K562 (cell line): ENCODE measurements around the gene ZNF335. TPM values are rescaled to one million over a fixed set of nuclear protein-coding genes. Genes with fewer than 3 reads are reported as not detected.

ENCODE experiments used
- ATAC-seq: fragments of 200-7000 bp; cut with Tn5 transposase; 3 replicates; pipeline ENCODE4 v1.9.1; 2020; ENCODE audit warnings: moderate library complexity
- BruUV-seq: library from RNA; stranded (reverse); fragments of 400-500 nt; replicated peaks from 2 replicates; lab custom pipeline; 2021; lab: Mats Ljungman, UMichigan
- CTCF ChIA-PET: fragments of 300-600 bp; formaldehyde crosslinking; extraction: SDS; loops from one replicate; lab custom pipeline; 2021; ENCODE audit warnings: low intra/inter-chr PET ratio; lab: Yijun Ruan, JAX
- POLR2A ChIA-PET: fragments of 300-600, 350-650 bp; sonication (Branson Sonifier 250); formaldehyde crosslinking; extraction: SDS; loops from one replicate; lab custom pipeline; 2021; ENCODE audit warnings: antibody characterized with exemption, inconsistent platforms; lab: Yijun Ruan, JAX
- DNase-seq, 4 experiments: peaks; one replicate each; pipeline versions ENCODE4 v3.0.0 to v3.0.0-alpha.2; 2011 to 2018; ENCODE audit warnings: low spot score in 3 of 4, mixed read lengths in 3 of 4; ENCODE audit errors: extremely low read depth in 1 of 4
- FAIRE-seq: peaks from 2 replicates; lab custom pipeline; 2011; peaks lifted over from hg19 to GRCh38; lab: Jason Lieb, UNC
- H2AFZ ChIP-seq: 2 replicates; pipeline ENCODE4 v1.6.0; 2011; ENCODE audit warnings: low read depth, low read length, control low read depth, inconsistent platforms
- H3K27ac ChIP-seq: fragments of 200-600 bp; 3 replicates; pipeline ENCODE4 v1.8.0; 2011; ENCODE audit warnings: low read depth, mild to moderate bottlenecking, control low read depth, inconsistent platforms, low read length, moderate library complexity, mixed read lengths; ENCODE audit errors: extremely low read depth
- H3K27me3 ChIP-seq, 2 experiments: fragments of 300-600 bp in 1 of 2; 2 replicates in 1 of 2; 3 replicates in 1 of 2; pipeline versions ENCODE4 v1.6.0 to v1.8.0; 2011; ENCODE audit warnings: inconsistent platforms in 2 of 2, low read length in 2 of 2, mild to moderate bottlenecking in 1 of 2, mixed read lengths in 1 of 2, moderate library complexity in 1 of 2; ENCODE audit not compliant: control insufficient read depth in 2 of 2, insufficient read depth in 2 of 2
- H3K36me3 ChIP-seq: fragments of 300-600 bp; 3 replicates; pipeline ENCODE4 v1.8.0; 2011; ENCODE audit warnings: mild to moderate bottlenecking, low read length, inconsistent platforms; ENCODE audit not compliant: control insufficient read depth, insufficient read depth
- H3K4me1 ChIP-seq, 2 experiments: fragments of 200-600 bp in 1 of 2; replicated peaks in 1 of 2; 2 replicates in 1 of 2; 3 replicates in 1 of 2; pipeline versions ENCODE4 v1.5.1 to v1.8.0; 2011; ENCODE audit warnings: inconsistent platforms in 2 of 2, low read length in 2 of 2, mild to moderate bottlenecking in 1 of 2, mixed read lengths in 1 of 2, moderate library complexity in 1 of 2; ENCODE audit not compliant: control insufficient read depth in 2 of 2, insufficient read depth in 2 of 2
- H3K4me2 ChIP-seq: 2 replicates; pipeline ENCODE4 v1.6.1; 2011; ENCODE audit warnings: low read length, control low read depth, inconsistent platforms, mixed read lengths; ENCODE audit not compliant: insufficient read depth
- H3K4me3 ChIP-seq: fragments of 200-600 bp; sonication (generic), shearing (Covaris generic); 2 replicates; pipeline ENCODE4 v1.5.1; 2016; ENCODE audit warnings: control low read depth, inconsistent platforms
- H3K79me2 ChIP-seq: fragments of 200-600 bp; 3 replicates; pipeline ENCODE4 v1.8.0; 2011; ENCODE audit warnings: low read length, inconsistent platforms; ENCODE audit not compliant: control insufficient read depth, insufficient read depth
- H3K9ac ChIP-seq, 2 experiments: 2 replicates each; pipeline versions ENCODE4 v1.6.0 to v1.6.1; 2011; ENCODE audit warnings: low read depth in 2 of 2, low read length in 2 of 2, control low read depth in 1 of 2, inconsistent platforms in 1 of 2, mild to moderate bottlenecking in 1 of 2, mixed read lengths in 1 of 2; ENCODE audit not compliant: insufficient read depth in 1 of 2
- H3K9me1 ChIP-seq: one replicate; pipeline ENCODE4 v1.6.0; 2011; ENCODE audit warnings: inconsistent platforms, mild to moderate bottlenecking, low read length, moderate library complexity; ENCODE audit not compliant: control insufficient read depth, insufficient read depth
- H3K9me3 ChIP-seq: replicated peaks from 2 replicates; pipeline ENCODE4 v1.5.1; 2011; ENCODE audit warnings: low read depth, low read length, inconsistent platforms; ENCODE audit not compliant: control insufficient read depth, insufficient read depth
- H4K20me1 ChIP-seq: replicated peaks from 2 replicates; pipeline ENCODE4 v1.6.1; 2011; ENCODE audit warnings: low read length, inconsistent platforms, mixed read lengths; ENCODE audit not compliant: control insufficient read depth, insufficient read depth
- EGR1 ChIP-seq: fragments of 450-650 bp; conservative IDR thresholded peaks from 2 replicates; pipeline ENCODE4 v1.6.1; 2017; ENCODE audit warnings: mild to moderate bottlenecking
- HSF4 ChIP-seq: fragments of 250-450 bp; sonication (Bioruptor Pico); IDR thresholded peaks from 2 replicates; pipeline ENCODE4 v2.1.2; 2022; ENCODE audit warnings: mild to moderate bottlenecking, moderate library complexity, borderline replicate concordance
- MTA1 ChIP-seq: fragments of 450-650 bp; IDR thresholded peaks from 2 replicates; pipeline ENCODE4 v1.6.1; 2017; ENCODE audit warnings: borderline replicate concordance
- NFXL1 ChIP-seq: fragments of 450-650 bp; formaldehyde crosslinking; IDR thresholded peaks from 2 replicates; pipeline ENCODE4 v1.4.0; 2021; ENCODE audit warnings: mild to moderate bottlenecking
- POLR2AphosphoS5 ChIP-seq: IDR thresholded peaks from 2 replicates; pipeline ENCODE4 v1.6.1; 2011; ENCODE audit warnings: mild to moderate bottlenecking, low read depth, low read length, moderate library complexity; ENCODE audit not compliant: control insufficient read depth, insufficient read depth
- POLR2G ChIP-seq: fragments of 200-400 bp; formaldehyde crosslinking; IDR thresholded peaks from 2 replicates; pipeline ENCODE4 v1.6.1; 2017; ENCODE audit warnings: low read depth, mild to moderate bottlenecking, antibody characterized with exemption, low read length, moderate library complexity
- RBFOX2 ChIP-seq: fragments of 200-400 bp; formaldehyde crosslinking; IDR thresholded peaks from 2 replicates; pipeline ENCODE4 v1.6.1; 2017; ENCODE audit warnings: low read depth, mild to moderate bottlenecking, low read length, moderate library complexity
- RBM15 ChIP-seq: fragments of 200-400 bp; formaldehyde crosslinking; IDR thresholded peaks from 2 replicates; pipeline ENCODE4 v1.6.1; 2018; ENCODE audit warnings: mild to moderate bottlenecking, low read length, moderate library complexity; ENCODE audit not compliant: insufficient read depth
- RBM22 ChIP-seq: fragments of 200-400 bp; formaldehyde crosslinking; IDR thresholded peaks from 2 replicates; pipeline ENCODE4 v1.6.1; 2018; ENCODE audit warnings: low read length, low read depth; ENCODE audit not compliant: poor library complexity, severe bottlenecking
- ZKSCAN1 ChIP-seq: fragments of 150-350 bp; IDR thresholded peaks from 2 replicates; pipeline ENCODE4 v1.6.1; 2016; ENCODE audit warnings: low read depth, low read length
- ZNF316 ChIP-seq: fragments of 450-650 bp; IDR thresholded peaks from 2 replicates; pipeline ENCODE4 v1.6.1; 2016
- WGBS: fragments of 100-300 bp; shearing (Covaris generic); methylation state at CpG from one replicate; pipeline ENCODE4 v1.1.6; 2016; ENCODE audit warnings: low coverage, mixed read lengths; ENCODE audit not compliant: insufficient coverage; ENCODE audit errors: missing lambda C conversion rate; 5-methylcytosine and 5-hydroxymethylcytosine counted together
- in situ Hi-C: fragments of 300-500 bp; cut with MboI; formaldehyde crosslinking; loops from 4 replicates; pipeline ENCODE4 v1.15.0; 2018; ENCODE audit warnings: inconsistent platforms, mixed read lengths
- intact Hi-C: fragments of 100-400 bp; cut with micrococcal nuclease; formaldehyde crosslinking; loops from 2 replicates; pipeline ENCODE4 v1.14.2; 2022
- polyA plus RNA-seq, 8 experiments: library from polyadenylated mRNA; depleted of rRNA in 4 of 8; stranded (reverse) in 5 of 8; unstranded in 3 of 8; fragments of >200 nt; fragmentation: Nextera tagmentation in 2 of 8; fragmentation: Illumina TruSeq in 1 of 8; extraction: Ambion mirVana in 2 of 8; extraction: Trizol in 1 of 8; gene quantifications; 2 replicates each; pipeline versions ENCODE4 v1.2.1 to v1.2.3, GENCODE V29; 2011 to 2014; ENCODE audit warnings: inconsistent platforms in 1 of 8, missing spikeins in 1 of 8
- total RNA-seq, 7 experiments: library from RNA; depleted of rRNA in 6 of 7; stranded (reverse); fragments of >200 nt in 6 of 7; fragmentation: Illumina TruSeq in 2 of 7; extraction: Trizol in 2 of 7; gene quantifications; 2 replicates each; pipeline versions ENCODE4 v1.2.1 to v1.2.3, GENCODE V29; 2011 to 2021; ENCODE audit warnings: low replicate concordance in 1 of 7

The ZNF335 gene
- total and polyA plus RNA-seq, 9 of the 15 experiments (the other 6 are each of a cell fraction or from before 2014, with no cell fraction given), result 0.39 to 16.0 (median 7.6) TPM

DNA sequence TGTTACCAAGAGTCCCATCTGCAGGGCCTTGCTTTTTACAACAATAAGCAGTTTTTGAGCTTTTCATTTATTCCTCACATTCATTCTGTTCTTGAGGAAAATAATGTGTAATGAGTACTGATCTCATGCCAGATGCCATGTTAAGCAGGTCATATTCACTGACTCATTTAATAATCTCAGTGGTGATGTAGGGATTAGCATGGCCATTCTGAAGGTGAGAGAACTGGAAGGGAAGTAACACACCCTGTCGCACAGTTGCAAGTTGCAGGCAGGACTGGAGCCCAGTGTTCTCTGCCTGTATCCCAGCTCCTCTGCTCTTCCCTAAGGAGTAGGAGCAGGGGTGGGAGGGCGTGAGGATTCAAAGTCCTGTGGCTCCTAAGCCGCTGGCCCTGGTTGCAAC, 31.9 kb downstream of the ZNF335 start:
- H3K4me1 ChIP-seq, result peaks cover 23 to 26% of the 10 kb centered on the region in 2 experiments
- CTCF ChIA-PET, result no interaction called here
- no peak overlapping the region for H3K4me3 ChIP-seq
- H3K79me2 ChIP-seq, result peaks cover 17% of the 10 kb centered on the region
- POLR2A ChIA-PET, result interaction anchor here (0.7 to 2.6 kb wide), 4 partner anchors 11 to 30 kb away, joined by 3 to 6 read pairs (median 4); no protein-coding TSS in a partner anchor
- 76% methylated on average over 3 of the region's 3 CpGs for WGBS
- intact Hi-C loops (no loop called here), in situ Hi-C loops (no loop called here)
- FAIRE-seq (no peak), DNase-seq (no peak), ATAC-seq (no peak)
- no peak overlapping the region for H3K4me2 ChIP-seq
- H3K9me1 ChIP-seq, result peaks cover 3% of the 10 kb centered on the region
- no peaks in the 10 kb centered on the region for H3K9me3 ChIP-seq
- peaks cover 32% of the 10 kb centered on the region for H4K20me1 ChIP-seq
- H2AFZ ChIP-seq, result no peak overlapping the region
- no TSS peak for BruUV-seq
- H3K27me3 ChIP-seq, result no peaks in the 10 kb centered on the region
- no peak overlapping the region for H3K27ac ChIP-seq
- TF ChIP-seq NFXL1 (CRISPR knock-in tag) (no peak), ZNF316 (0 out of 2 replicates have a peak, but pooled peaks have one; percentile 16), MTA1 (no peak), ZKSCAN1 (no peak)
- peaks cover 71% of the 10 kb centered on the region for H3K36me3 ChIP-seq
- H3K9ac ChIP-seq, result no peak overlapping the region; a peak in 1 of 4 replicates

- Histone ChIP-seq H3K4me2 (no peak overlapping the region), H3K9ac (peak overlapping the region in 1 of 2 experiments; percentile 7; a peak in 1 of 4 replicates), H3K9me3 (no peaks in the 10 kb centered on the region), H3K36me3 (peaks cover 60% of the 10 kb centered on the region), H4K20me1 (peaks cover 27% of the 10 kb centered on the region), H3K4me3 (no peak overlapping the region), H3K27ac (no peak overlapping the region), H2AFZ (no peak overlapping the region), H3K4me1 (peaks cover 11 to 27% of the 10 kb centered on the region in 2 experiments), H3K79me2 (peaks cover 21% of the 10 kb centered on the region), H3K27me3 (no peaks in the 10 kb centered on the region), H3K9me1 (no peaks in the 10 kb centered on the region)
- FAIRE-seq, result no peak
- peak; percentile 44 for TF ChIP-seq RBM22
- TF ChIP-seq RBM15, result no peak
- TF ChIP-seq HSF4, result no peak
- 0 out of 2 replicates have a peak, but pooled peaks have one; percentile 10 for TF ChIP-seq POLR2AphosphoS5
- TF ChIP-seq RBFOX2, result peak; percentile 52
- peak; percentile 54 for TF ChIP-seq POLR2G
- peak; percentile 47 for TF ChIP-seq EGR1
- in situ Hi-C loops (no loop called here), intact Hi-C loops (loop anchor here (10.0 kb wide), 1 partner anchor 144 kb away; the partner anchor contains the start of genes DNTTIP1 and WFDC3)
- ATAC-seq, result no peak
- BruUV-seq, result no TSS peak
- ChIA-PET CTCF (no interaction called here), POLR2A (interaction anchor here (0.5 to 3.4 kb wide), 4 partner anchors 13 to 98 kb away, joined by 3 to 12 read pairs (median 5); no protein-coding TSS in a partner anchor)
- no peak for DNase-seq
- WGBS, result 95% methylated on average over 11 of the region's 13 CpGs
These were observed 33.1 kb downstream of the ZNF335 start for GRCh38 chr20:45938727-45939438.
